ENCODE measurements around the gene ZP1. TPM values are rescaled to one million over a fixed set of nuclear protein-coding genes. Genes with fewer than 3 reads are reported as not detected.

Gene ZP1
- total and polyA plus RNA-seq, 5 donors: 0.16 TPM; not detected in 4

DNA sequence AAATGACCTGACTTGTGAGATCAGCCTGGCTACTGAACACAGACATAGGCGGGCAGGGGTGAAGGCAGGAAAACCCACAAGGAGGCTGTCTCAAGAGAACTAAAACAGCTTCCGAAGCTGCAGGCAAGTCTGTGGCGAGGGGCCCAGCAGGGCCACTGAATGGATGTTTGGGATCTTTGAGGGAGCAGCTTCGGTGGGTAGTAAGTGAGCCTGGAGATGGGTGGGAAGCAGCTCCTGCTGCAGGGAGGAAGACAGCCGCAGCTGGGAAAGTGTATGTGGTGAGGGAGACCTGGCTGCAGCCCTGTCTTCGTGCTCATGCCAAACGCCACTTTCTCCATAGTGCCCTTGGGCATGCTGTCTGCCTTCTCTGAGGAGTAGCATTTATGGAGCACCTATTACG lies 22.0 kb upstream of the ZP1 start:
- H3K9me3 ChIP-seq (ENCODE audit: control insufficient read depth, low read length): no peaks in the 10 kb centered on the region
- intact Hi-C loops (cut with DNase I): no loop called here
- H3K27me3 ChIP-seq (ENCODE audit: control insufficient read depth, insufficient read depth): no peaks in the 10 kb centered on the region
- DNase-seq (no peak), ATAC-seq (no peak)
- no peak overlapping the region for H3K4me3 ChIP-seq (ENCODE audit: low read length)
- H3K4me1 ChIP-seq (ENCODE audit: control insufficient read depth, insufficient read depth, low read length): peaks cover 14% of the 10 kb centered on the region
- 82% methylated on average over 8 of the region's 8 CpGs for WGBS
- no peak overlapping the region for H3K27ac ChIP-seq (ENCODE audit: low read length)

DNA sequence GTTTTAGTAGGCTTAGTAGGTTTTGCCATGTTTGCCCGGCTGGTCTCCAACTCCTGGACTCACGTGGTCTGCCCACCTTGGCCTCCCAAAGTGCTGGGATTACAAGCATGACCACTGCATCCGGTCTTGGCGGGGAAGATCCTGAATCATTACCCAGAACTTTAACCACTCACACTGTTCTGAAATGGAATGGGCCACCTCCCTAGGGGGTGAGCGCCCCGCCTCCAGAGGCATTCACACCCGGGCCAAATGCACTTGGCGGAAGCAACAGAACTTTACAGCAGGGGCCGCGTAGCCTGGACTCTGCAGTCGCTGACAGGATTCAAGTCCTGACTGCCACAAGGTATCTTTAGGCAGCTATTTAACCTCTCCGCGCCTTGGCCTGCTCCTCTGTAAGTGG lies 20.1 kb upstream of the ZP1 start:
- intact Hi-C loops (cut with DNase I): no loop called here
- no peak for DNase-seq
- H3K9me3 ChIP-seq (ENCODE audit: control insufficient read depth, low read length): no peaks in the 10 kb centered on the region
- no peak overlapping the region for H3K27ac ChIP-seq (ENCODE audit: low read length)
- WGBS: 82% methylated on average over 13 of the region's 13 CpGs
- H3K4me3 ChIP-seq (ENCODE audit: low read length): no peak overlapping the region
- no peak for ATAC-seq
- H3K27me3 ChIP-seq (ENCODE audit: control insufficient read depth, insufficient read depth): no peaks in the 10 kb centered on the region
- peaks cover 4% of the 10 kb centered on the region for H3K4me1 ChIP-seq (ENCODE audit: control insufficient read depth, insufficient read depth, low read length)

GRCh38 chr11:60847896-60848295 lies 19.4 kb upstream of the ZP1 start:
- intact Hi-C loops (cut with DNase I): no loop called here
- Histone ChIP-seq H3K27me3 (ENCODE audit: control insufficient read depth, insufficient read depth) (no peaks in the 10 kb centered on the region), H3K9me3 (ENCODE audit: control insufficient read depth, low read length) (no peaks in the 10 kb centered on the region), H3K4me3 (ENCODE audit: low read length) (no peak overlapping the region), H3K4me1 (ENCODE audit: control insufficient read depth, insufficient read depth, low read length) (peaks cover 4% of the 10 kb centered on the region), H3K27ac (ENCODE audit: low read length) (no peak overlapping the region)
- DNase-seq (no peak), ATAC-seq (no peak)
- WGBS: 89% methylated on average over 12 of the region's 12 CpGs

GRCh38 chr11:60848714-60849151 lies 18.6 kb upstream of the ZP1 start:
- Histone ChIP-seq H3K27me3 (ENCODE audit: control insufficient read depth, insufficient read depth) (no peaks in the 10 kb centered on the region), H3K4me3 (ENCODE audit: low read length) (no peak overlapping the region), H3K4me1 (ENCODE audit: control insufficient read depth, insufficient read depth, low read length) (peaks cover 4% of the 10 kb centered on the region), H3K9me3 (ENCODE audit: control insufficient read depth, low read length) (no peaks in the 10 kb centered on the region), H3K27ac (ENCODE audit: low read length) (no peak overlapping the region)
- 81% methylated on average over 10 of the region's 10 CpGs for WGBS
- DNase-seq (no peak), ATAC-seq (no peak)
- intact Hi-C loops (cut with DNase I): no loop called here

GRCh38 chr11:60849641-60850520 lies 17.5 kb upstream of the ZP1 start:
- Histone ChIP-seq H3K9me3 (ENCODE audit: control insufficient read depth, low read length) (no peaks in the 10 kb centered on the region), H3K4me3 (ENCODE audit: low read length) (no peak overlapping the region), H3K27me3 (ENCODE audit: control insufficient read depth, insufficient read depth) (no peaks in the 10 kb centered on the region), H3K27ac (ENCODE audit: low read length) (no peak overlapping the region), H3K4me1 (ENCODE audit: control insufficient read depth, insufficient read depth, low read length) (no peaks in the 10 kb centered on the region)
- 92% methylated on average over 29 of the region's 29 CpGs for WGBS
- DNase-seq: no peak
- intact Hi-C loops (cut with DNase I): no loop called here
- ATAC-seq: no peak

- Histone ChIP-seq H3K4me3 (ENCODE audit: low read length) (no peak overlapping the region), H3K27ac (ENCODE audit: low read length) (no peak overlapping the region), H3K4me1 (ENCODE audit: control insufficient read depth, insufficient read depth, low read length) (no peaks in the 10 kb centered on the region), H3K9me3 (ENCODE audit: control insufficient read depth, low read length) (no peaks in the 10 kb centered on the region), H3K27me3 (ENCODE audit: control insufficient read depth, insufficient read depth) (no peaks in the 10 kb centered on the region)
- DNase-seq (no peak), ATAC-seq (no peak)
- WGBS: 89% methylated on average over 17 of the region's 17 CpGs
- intact Hi-C loops (cut with DNase I): no loop called here
These were observed 15.8 kb upstream of the ZP1 start for GRCh38 chr11:60851327-60852104.

- no peak for ATAC-seq
- Histone ChIP-seq H3K9me3 (ENCODE audit: control insufficient read depth, low read length) (no peaks in the 10 kb centered on the region), H3K4me1 (ENCODE audit: control insufficient read depth, insufficient read depth, low read length) (no peaks in the 10 kb centered on the region), H3K4me3 (ENCODE audit: low read length) (no peak overlapping the region), H3K27ac (ENCODE audit: low read length) (no peak overlapping the region), H3K27me3 (ENCODE audit: control insufficient read depth, insufficient read depth) (no peaks in the 10 kb centered on the region)
- peak in 1 of 3 donors; percentile 41 for DNase-seq
- intact Hi-C loops (cut with DNase I): no loop called here
- 53% methylated on average over 78 of the region's 78 CpGs for WGBS
These were observed 15.0 kb upstream of the ZP1 start for GRCh38 chr11:60852117-60852981.

- peak in 1 of 3 donors; percentile 47 for DNase-seq
- WGBS: 82% methylated on average over 68 of the region's 68 CpGs
- Histone ChIP-seq H3K4me1 (ENCODE audit: control insufficient read depth, insufficient read depth, low read length) (no peaks in the 10 kb centered on the region), H3K27ac (ENCODE audit: low read length) (no peak overlapping the region), H3K4me3 (ENCODE audit: low read length) (no peak overlapping the region), H3K27me3 (ENCODE audit: control insufficient read depth, insufficient read depth) (no peaks in the 10 kb centered on the region), H3K9me3 (ENCODE audit: control insufficient read depth, low read length) (no peaks in the 10 kb centered on the region)
- no peak for ATAC-seq
- intact Hi-C loops (cut with DNase I): no loop called here
These were observed 14.1 kb upstream of the ZP1 start for GRCh38 chr11:60852982-60853950.

- no peak overlapping the region for H3K4me3 ChIP-seq (ENCODE audit: low read length)
- intact Hi-C loops (cut with DNase I): no loop called here
- H3K9me3 ChIP-seq (ENCODE audit: control insufficient read depth, low read length): no peaks in the 10 kb centered on the region
- no peak for ATAC-seq
- no peak overlapping the region for H3K27ac ChIP-seq (ENCODE audit: low read length)
- peak in 1 of 3 donors; percentile 23 for DNase-seq
- no peaks in the 10 kb centered on the region for H3K27me3 ChIP-seq (ENCODE audit: control insufficient read depth, insufficient read depth)
- WGBS: 72% methylated on average over 8 of the region's 8 CpGs
- H3K4me1 ChIP-seq (ENCODE audit: control insufficient read depth, insufficient read depth, low read length): no peaks in the 10 kb centered on the region
These were observed 13.0 kb upstream of the ZP1 start for GRCh38 chr11:60854140-60854846.
